GM12878 (cell line): ENCODE results near the gene AMELX. TPM values are rescaled to one million over a fixed set of nuclear protein-coding genes. Genes with fewer than 3 reads are reported as not detected.
A peak's percentile ranks its signal among the peaks of the same experiment; 100 is the strongest.

ENCODE experiments used
- ATAC-seq: fragments of 200-7000 bp; cut with Tn5 transposase; 3 replicates; pipeline ENCODE4 v1.9.1; 2020; ENCODE audit warnings: mild to moderate bottlenecking, moderate library complexity
- BruUV-seq: library from RNA; stranded (reverse); fragments of 400-500 nt; replicated peaks from 2 replicates; lab custom pipeline; 2021; lab: Mats Ljungman, UMichigan
- CTCF ChIA-PET: fragments of 300-600 bp; sonication (Branson Sonifier 250); formaldehyde crosslinking; extraction: SDS; loops from one replicate; lab custom pipeline; 2021; ENCODE audit warnings: inconsistent platforms; lab: Yijun Ruan, JAX
- POLR2A ChIA-PET: fragments of 350-600 bp; formaldehyde crosslinking; extraction: SDS; loops from one replicate; lab custom pipeline; 2021; ENCODE audit warnings: inconsistent platforms; lab: Charles Lee
- RAD21 ChIA-PET: fragments of 300-600 bp; sonication (Branson Sonifier 250); formaldehyde crosslinking; loops from one replicate; lab custom pipeline; 2023; ENCODE audit warnings: antibody characterized with exemption; ENCODE audit not compliant: unreplicated experiment; lab: Charles Lee
- SMC1A ChIA-PET: fragments of 300-600 bp; sonication (Branson Sonifier 250); formaldehyde crosslinking; loops from one replicate; lab custom pipeline; 2023; ENCODE audit not compliant: unreplicated experiment, uncharacterized antibody; lab: Charles Lee
- DNase-seq: peaks from one replicate; pipeline ENCODE4 v3.0.0-alpha.2; 2011; ENCODE audit warnings: low read depth, low spot score
- FAIRE-seq: peaks from 3 replicates; lab custom pipeline; 2011; peaks lifted over from hg19 to GRCh38; lab: Jason Lieb, UNC
- H2AFZ ChIP-seq: 2 replicates; pipeline ENCODE4 v1.6.0; 2011; ENCODE audit warnings: low read depth, low read length, control low read depth; ENCODE audit not compliant: control insufficient read depth
- H3K27ac ChIP-seq: 2 replicates; pipeline ENCODE4 v1.5.1; 2011; ENCODE audit warnings: control low read depth; ENCODE audit not compliant: control insufficient read depth, insufficient read depth
- H3K27me3 ChIP-seq, 2 experiments: replicated peaks in 1 of 2; 2 replicates each; pipeline versions ENCODE4 v1.6.0 to v1.6.1; 2011; ENCODE audit warnings: low read length in 1 of 2; ENCODE audit not compliant: control insufficient read depth in 2 of 2, insufficient read depth in 2 of 2
- H3K36me3 ChIP-seq, 2 experiments: 2 replicates each; pipeline ENCODE4 v1.5.1; 2011; ENCODE audit warnings: low read length in 1 of 2; ENCODE audit not compliant: control insufficient read depth in 2 of 2, insufficient read depth in 2 of 2
- H3K4me1 ChIP-seq: 2 replicates; pipeline ENCODE4 v1.6.1; 2011; ENCODE audit warnings: mild to moderate bottlenecking, low read length, moderate library complexity, mixed read lengths; ENCODE audit not compliant: control insufficient read depth, insufficient read depth
- H3K4me2 ChIP-seq: 2 replicates; pipeline ENCODE4 v1.6.0; 2011; ENCODE audit warnings: control low read depth; ENCODE audit not compliant: control insufficient read depth, insufficient read depth
- H3K4me3 ChIP-seq: fragments of 200-600 bp; sonication (generic); 2 replicates; pipeline ENCODE4 v1.5.1; 2016
- H3K79me2 ChIP-seq: 2 replicates; pipeline ENCODE4 v1.6.0; 2011; ENCODE audit warnings: low read length; ENCODE audit not compliant: control insufficient read depth, insufficient read depth
- H3K9ac ChIP-seq: 2 replicates; pipeline ENCODE4 v1.8.0; 2011; ENCODE audit warnings: low read length, control low read depth, mixed read lengths; ENCODE audit not compliant: control insufficient read depth, insufficient read depth
- H3K9me3 ChIP-seq: replicated peaks from 3 replicates; pipeline ENCODE4 v1.5.1; 2011; ENCODE audit warnings: mild to moderate bottlenecking, low read length; ENCODE audit not compliant: control insufficient read depth, insufficient read depth
- H4K20me1 ChIP-seq: 2 replicates; pipeline ENCODE4 v1.6.0; 2011; ENCODE audit not compliant: control insufficient read depth, insufficient read depth
- ATF7 ChIP-seq: fragments of 450-650 bp; IDR thresholded peaks from 2 replicates; pipeline ENCODE4 v1.6.1; 2016; ENCODE audit warnings: low read depth, mild to moderate bottlenecking
- BCL11A ChIP-seq: IDR thresholded peaks from 2 replicates; pipeline ENCODE4 v1.6.1; 2011; ENCODE audit warnings: low read depth, low read length
- CREM ChIP-seq: IDR thresholded peaks from 2 replicates; pipeline ENCODE4 v1.6.1; 2014; ENCODE audit warnings: antibody characterized with exemption, low read depth
- EGR1 ChIP-seq, 2 experiments: IDR thresholded peaks; 1 replicate in 1 of 2; 2 replicates in 1 of 2; pipeline ENCODE4 v1.6.1; 2011 to 2012; ENCODE audit warnings: low read depth in 2 of 2, low read length in 2 of 2, borderline replicate concordance in 1 of 2, mild to moderate bottlenecking in 1 of 2, moderate library complexity in 1 of 2
- EZH2 ChIP-seq: IDR thresholded peaks from 2 replicates; pipeline ENCODE4 v1.6.1; 2012; ENCODE audit warnings: low read depth, mild to moderate bottlenecking, control low read depth, inconsistent platforms, low read length, borderline replicate concordance; ENCODE audit not compliant: control insufficient read depth
- FOS ChIP-seq: IDR thresholded peaks from 3 replicates; pipeline ENCODE4 v1.6.1; 2011; ENCODE audit warnings: borderline replicate concordance; ENCODE audit not compliant: insufficient read length; ENCODE audit errors: extremely low read depth
- HCFC1 ChIP-seq: fragments of 150-350 bp; IDR thresholded peaks from 2 replicates; pipeline ENCODE4 v1.6.1; 2014; ENCODE audit warnings: low read length
- JUNB ChIP-seq: IDR thresholded peaks from 2 replicates; pipeline ENCODE4 v1.6.1; 2016; ENCODE audit warnings: antibody characterized with exemption, mild to moderate bottlenecking
- POLR2AphosphoS5 ChIP-seq: IDR thresholded peaks from 2 replicates; pipeline ENCODE4 v1.6.1; 2011; ENCODE audit warnings: mild to moderate bottlenecking, low read length, inconsistent platforms
- RCOR1 ChIP-seq: conservative IDR thresholded peaks from 2 replicates; pipeline ENCODE4 v1.6.1; 2012; ENCODE audit warnings: low read depth, low read length, improper control_type of control experiment
- REST ChIP-seq: IDR thresholded peaks from 2 replicates; pipeline ENCODE4 v1.6.1; 2012; ENCODE audit warnings: mild to moderate bottlenecking, low read depth, low read length
- SREBF2 ChIP-seq: IDR thresholded peaks from 2 replicates; pipeline ENCODE4 v1.6.1; 2012; ENCODE audit warnings: mild to moderate bottlenecking, low read length
- SRF ChIP-seq, 2 experiments: IDR thresholded peaks; 2 replicates each; pipeline ENCODE4 v1.6.1; 2011; ENCODE audit warnings: low read depth in 2 of 2, low read length in 2 of 2, mild to moderate bottlenecking in 1 of 2, moderate library complexity in 1 of 2
- YBX1 ChIP-seq: fragments of 450-650 bp; IDR thresholded peaks from 2 replicates; pipeline ENCODE4 v1.6.1; 2016; ENCODE audit warnings: antibody characterized with exemption
- ZNF384 ChIP-seq: IDR thresholded peaks from 2 replicates; pipeline ENCODE4 v1.6.1; 2012; ENCODE audit warnings: low read depth, mild to moderate bottlenecking, low read length, improper control_type of control experiment, borderline replicate concordance
- WGBS: methylation state at CpG from one replicate; pipeline ENCODE4 v1.1.6; 2016; ENCODE audit warnings: low lambda C conversion rate; ENCODE audit not compliant: insufficient replicate concordance, insufficient coverage; ENCODE audit errors: missing lambda C conversion rate; 5-methylcytosine and 5-hydroxymethylcytosine counted together
- in situ Hi-C: fragments of 300-500 bp; cut with MboI; formaldehyde crosslinking; loops from 9 replicates; pipeline ENCODE4 v1.14.3; 2018; ENCODE audit warnings: mixed read lengths
- intact Hi-C: fragments of 100-400 bp; cut with micrococcal nuclease; formaldehyde crosslinking; loops from one replicate; pipeline ENCODE4 v1.14.2; 2022; ENCODE audit not compliant: unreplicated experiment
- polyA plus RNA-seq, 11 experiments: library from polyadenylated mRNA; depleted of rRNA in 4 of 11; unstranded in 6 of 11; stranded (reverse) in 5 of 11; fragments of >200 nt; fragmentation: Nextera tagmentation in 4 of 11; fragmentation: Illumina TruSeq in 1 of 11; extraction: Ambion mirVana in 4 of 11; extraction: Trizol in 1 of 11; gene quantifications; 1 replicate in 1 of 11; 2 replicates in 10 of 11; pipeline versions ENCODE4 v1.2.1 to v1.2.3, GENCODE V29; 2011 to 2016; ENCODE audit warnings: inconsistent platforms in 2 of 11, missing spikeins in 2 of 11, low read depth in 1 of 11
- total RNA-seq, 4 experiments: library from RNA; depleted of rRNA in 3 of 4; stranded (reverse); fragments of >200 nt in 3 of 4; fragmentation: Illumina TruSeq in 1 of 4; extraction: Trizol in 1 of 4; gene quantifications; 2 replicates each; pipeline versions ENCODE4 v1.2.1 to v1.2.3, GENCODE V29; 2013 to 2021

The AMELX gene
- total and polyA plus RNA-seq, 10 of the 15 experiments (the other 5 are each of a cell fraction or from before 2014, with no cell fraction given), result not detected

- in situ Hi-C loops, result no loop called here
- Histone ChIP-seq H4K20me1 (no peaks in the 10 kb centered on the region), H3K36me3 (no peaks in the 10 kb centered on the region), H2AFZ (no peak overlapping the region), H3K4me3 (no peak overlapping the region), H3K27me3 (no peaks in the 10 kb centered on the region), H3K9ac (no peak overlapping the region), H3K4me2 (no peak overlapping the region), H3K79me2 (no peaks in the 10 kb centered on the region), H3K4me1 (no peaks in the 10 kb centered on the region), H3K9me3 (no peaks in the 10 kb centered on the region), H3K27ac (no peak overlapping the region)
- ChIA-PET CTCF (interaction anchor here (0.6 kb wide), 1 partner anchor 13 kb away, joined by 3 read pairs; no protein-coding TSS in a partner anchor), SMC1A (no interaction called here), RAD21 (no interaction called here), POLR2A (no interaction called here)
- 22% methylated on average over 2 of the region's 2 CpGs for WGBS
- FAIRE-seq, result no peak
- ATAC-seq, result no peak
- TF ChIP-seq REST (no peak), EGR1 (IDR thresholded peaks at IDR 0.05; ENCODE audit: borderline replicate concordance in 1 of 2, low read depth in 2 of 2, low read length in 2 of 2) (no peak)
- no TSS peak for BruUV-seq
- intact Hi-C loops, result no loop called here
- DNase-seq, result no peak
These were observed 35.5 kb upstream of the AMELX start for GRCh38 chrX:11257711-11258110.

GRCh38 chrX:11259437-11259836 is 33.8 kb upstream of the AMELX start:
- ChIA-PET RAD21 (no interaction called here), POLR2A (no interaction called here), SMC1A (interaction anchor here (1.2 kb wide), 1 partner anchor 21 kb away, joined by 3 read pairs; no protein-coding TSS in a partner anchor), CTCF (no interaction called here)
- WGBS, result 8% methylated on average over 1 of the region's 1 CpG
- no peak overlapping the region for H3K9ac ChIP-seq
- no peak overlapping the region for H3K4me3 ChIP-seq
- H4K20me1 ChIP-seq, result no peaks in the 10 kb centered on the region
- no peaks in the 10 kb centered on the region for H3K9me3 ChIP-seq
- no peaks in the 10 kb centered on the region for H3K79me2 ChIP-seq
- H3K4me2 ChIP-seq, result no peak overlapping the region
- TF ChIP-seq EZH2 (no peak), JUNB (peak; percentile 32), HCFC1 (no peak), CREM (no peak), ZNF384 (no peak), BCL11A (no peak), ATF7 (peak; percentile 66), SRF (IDR thresholded peaks at IDR 0.05; ENCODE audit: low read depth in 2 of 2, low read length in 2 of 2) (no peak), FOS (no peak), RCOR1 (no peak), POLR2AphosphoS5 (no peak), SREBF2 (no peak), YBX1 (no peak)
- BruUV-seq, result no TSS peak
- DNase-seq, result no peak
- no peak for FAIRE-seq
- in situ Hi-C loops, result no loop called here
- no peak overlapping the region for H3K27ac ChIP-seq
- no peak overlapping the region for H2AFZ ChIP-seq
- no peak for ATAC-seq
- no peaks in the 10 kb centered on the region for H3K27me3 ChIP-seq
- H3K36me3 ChIP-seq, result no peaks in the 10 kb centered on the region
- intact Hi-C loops, result no loop called here
- no peaks in the 10 kb centered on the region for H3K4me1 ChIP-seq
